Hepatocyte (in vitro differentiated cells): ENCODE results near the gene EIF4G3. TPM values are rescaled to one million over a fixed set of nuclear protein-coding genes. Genes with fewer than 3 reads are reported as not detected.

Experiments used
- DNase-seq: peaks from one replicate; pipeline ENCODE4 v3.0.0-alpha.2; 2016; ENCODE audit warnings: low spot score
- H2AFZ ChIP-seq: fragments of 200-600 bp; sonication (generic); 2 replicates; pipeline ENCODE4 v1.6.0; 2016; ENCODE audit warnings: antibody characterized with exemption, mild to moderate bottlenecking
- H3K27ac ChIP-seq: fragments of 200-600 bp; sonication (generic); 2 replicates; pipeline ENCODE4 v1.5.1; 2016; ENCODE audit warnings: mild to moderate bottlenecking
- H3K27me3 ChIP-seq: fragments of 200-600 bp; sonication (generic); 2 replicates; pipeline ENCODE4 v1.6.1; 2016
- H3K36me3 ChIP-seq: fragments of 200-600 bp; sonication (generic); replicated peaks from 2 replicates; pipeline ENCODE4 v1.5.1; 2016; ENCODE audit warnings: low read depth; ENCODE audit not compliant: insufficient read depth
- H3K4me1 ChIP-seq: fragments of 200-600 bp; sonication (generic); 2 replicates; pipeline ENCODE4 v1.5.1; 2016; ENCODE audit warnings: mild to moderate bottlenecking, moderate library complexity; ENCODE audit not compliant: insufficient read depth
- H3K4me2 ChIP-seq: fragments of 200-600 bp; sonication (generic); 2 replicates; pipeline ENCODE4 v1.6.0; 2016
- H3K4me3 ChIP-seq: fragments of 200-600 bp; sonication (generic); 2 replicates; pipeline ENCODE4 v1.5.1; 2016; ENCODE audit warnings: mild to moderate bottlenecking
- H3K79me2 ChIP-seq: fragments of 200-600 bp; sonication (generic); 2 replicates; pipeline ENCODE4 v1.6.0; 2017; ENCODE audit warnings: mild to moderate bottlenecking
- H3K9me2 ChIP-seq: fragments of 200-600 bp; sonication (generic); replicated peaks from 2 replicates; pipeline ENCODE4 v1.6.0; 2017; ENCODE audit warnings: mild to moderate bottlenecking; ENCODE audit not compliant: insufficient read depth
- H3K9me3 ChIP-seq: fragments of 200-600 bp; sonication (generic); 2 replicates; pipeline ENCODE4 v1.5.1; 2016; ENCODE audit warnings: low read depth, mild to moderate bottlenecking
- H4K20me1 ChIP-seq: fragments of 200-600 bp; sonication (generic); 2 replicates; pipeline ENCODE4 v1.6.0; 2016; ENCODE audit warnings: mild to moderate bottlenecking; ENCODE audit not compliant: insufficient read depth, poor library complexity, severe bottlenecking
- CTCF ChIP-seq: fragments of 200-600 bp; sonication (generic); IDR thresholded peaks from 2 replicates; pipeline ENCODE4 v1.5.1; 2016; ENCODE audit warnings: antibody characterized with exemption, mild to moderate bottlenecking; ENCODE audit not compliant: poor library complexity
- EZH2 ChIP-seq: fragments of 200-600 bp; sonication (generic); IDR thresholded peaks from 2 replicates; pipeline ENCODE4 v1.6.1; 2016; ENCODE audit warnings: antibody characterized with exemption, mild to moderate bottlenecking, borderline replicate concordance
- EZH2phosphoT487 ChIP-seq: fragments of 200-600 bp; sonication (generic); IDR thresholded peaks from one replicate; pipeline ENCODE4 v1.6.1; 2018; ENCODE audit warnings: antibody characterized with exemption, mild to moderate bottlenecking, low read depth, moderate library complexity; ENCODE audit not compliant: unreplicated experiment, severe bottlenecking
- WGBS: methylation state at CpG from one replicate; pipeline ENCODE4 v1.1.6; 2016; ENCODE audit warnings: low lambda C conversion rate; ENCODE audit errors: missing lambda C conversion rate; 5-methylcytosine and 5-hydroxymethylcytosine counted together
- polyA plus RNA-seq: library from polyadenylated mRNA; unstranded; fragments of >200 nt; fragmentation: Nextera tagmentation; extraction: Ambion mirVana; gene quantifications from 2 replicates; pipeline ENCODE4 v1.2.1, GENCODE V29; 2016
- total RNA-seq: library from RNA; depleted of rRNA; stranded (reverse); fragments of >200 nt; gene quantifications from 2 replicates; pipeline ENCODE4 v1.2.3, GENCODE V29; 2014

Gene EIF4G3
- total and polyA plus RNA-seq, 2 experiments from 2014 or later, result 33.4 to 42.2 TPM

GRCh38 chr1:20875198-20875973, 301.3 kb downstream of the EIF4G3 start:
- peak overlapping the region; percentile 42 for H3K27ac ChIP-seq
- H4K20me1 ChIP-seq, result no peaks in the 10 kb centered on the region
- H3K9me2 ChIP-seq, result no peaks in the 10 kb centered on the region
- no peak for TF ChIP-seq CTCF
- no peak for TF ChIP-seq EZH2phosphoT487
- no peak for TF ChIP-seq EZH2
- H3K4me1 ChIP-seq, result peaks cover 5% of the 10 kb centered on the region
- no peak overlapping the region for H3K4me3 ChIP-seq
- no peak overlapping the region for H3K4me2 ChIP-seq
- H3K9me3 ChIP-seq, result no peaks in the 10 kb centered on the region
- H3K79me2 ChIP-seq, result no peaks in the 10 kb centered on the region
- WGBS, result 81% methylated on average over 4 of the region's 4 CpGs
- peak; percentile 5 for DNase-seq
- H2AFZ ChIP-seq, result no peak overlapping the region
- no peaks in the 10 kb centered on the region for H3K27me3 ChIP-seq
- no peaks in the 10 kb centered on the region for H3K36me3 ChIP-seq

GRCh38 chr1:20873311-20873710, 303.4 kb downstream of the EIF4G3 start:
- Histone ChIP-seq H3K9me3 (no peaks in the 10 kb centered on the region), H3K36me3 (no peaks in the 10 kb centered on the region), H3K4me2 (no peak overlapping the region), H3K4me1 (peaks cover 5% of the 10 kb centered on the region), H2AFZ (no peak overlapping the region), H3K27me3 (no peaks in the 10 kb centered on the region), H3K4me3 (no peak overlapping the region), H3K27ac (no peak overlapping the region), H4K20me1 (no peaks in the 10 kb centered on the region), H3K9me2 (no peaks in the 10 kb centered on the region), H3K79me2 (no peaks in the 10 kb centered on the region)
- no peak for DNase-seq
- WGBS, result 76% methylated on average over 3 of the region's 3 CpGs
- TF ChIP-seq CTCF (no peak), EZH2phosphoT487 (no peak), EZH2 (no peak)

GRCh38 chr1:20871419-20871818, 305.3 kb downstream of the EIF4G3 start:
- DNase-seq, result no peak
- no peak for TF ChIP-seq EZH2phosphoT487
- no peak for TF ChIP-seq EZH2
- TF ChIP-seq CTCF, result no peak
- Histone ChIP-seq H3K4me1 (peaks cover 5% of the 10 kb centered on the region), H4K20me1 (no peaks in the 10 kb centered on the region), H3K9me3 (no peaks in the 10 kb centered on the region), H3K4me3 (no peak overlapping the region), H2AFZ (no peak overlapping the region), H3K79me2 (no peaks in the 10 kb centered on the region), H3K4me2 (no peak overlapping the region), H3K36me3 (no peaks in the 10 kb centered on the region), H3K9me2 (no peaks in the 10 kb centered on the region), H3K27me3 (no peaks in the 10 kb centered on the region), H3K27ac (no peak overlapping the region)
- WGBS, result 0% methylated on average over 1 of the region's 1 CpG
